PC-3 (cell line): ENCODE data around the gene AGAP1.

ENCODE experiments used
- CTCF ChIP-seq: fragments of 300-600 bp; sonication (generic); conservative IDR thresholded peaks from 2 replicates; pipeline ENCODE4 v1.5.1; 2017; ENCODE audit warnings: antibody characterized with exemption, low read depth, mild to moderate bottlenecking, low read length
- EZH2 ChIP-seq: fragments of 300-600 bp; sonication (generic); IDR thresholded peaks from one replicate; pipeline ENCODE4 v1.6.1; 2017; ENCODE audit warnings: antibody characterized with exemption, mild to moderate bottlenecking, low read length; ENCODE audit not compliant: unreplicated experiment
- EZH2phosphoT487 ChIP-seq: fragments of 300-600 bp; sonication (generic); IDR thresholded peaks from 2 replicates; pipeline ENCODE4 v1.6.1; 2018; ENCODE audit warnings: mild to moderate bottlenecking, antibody characterized with exemption, low read length, borderline replicate concordance

DNA sequence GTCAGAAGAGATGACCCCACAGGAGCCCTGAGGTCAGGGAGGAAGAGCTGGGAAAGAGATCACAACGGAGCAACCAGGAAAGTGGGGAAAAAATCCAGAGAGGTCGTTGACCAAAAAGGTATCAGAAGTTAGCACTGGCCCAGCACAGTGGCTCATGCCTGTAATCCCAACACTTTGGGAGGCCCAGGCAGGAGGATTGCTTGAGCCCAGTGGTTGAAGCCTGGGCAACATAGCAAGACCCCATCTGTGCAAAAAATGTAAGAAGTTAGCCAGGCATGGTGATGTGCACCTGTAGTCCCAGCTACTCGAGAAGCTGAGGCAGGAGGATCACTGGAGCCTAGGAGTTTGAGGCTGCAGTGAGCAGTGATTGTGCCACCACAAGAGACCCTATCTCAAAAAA is 552.9 kb downstream of the AGAP1 start:
- TF ChIP-seq EZH2, result no peak
- TF ChIP-seq CTCF, result no peak
- TF ChIP-seq EZH2phosphoT487, result no peak
